ENCODE results near the gene SPPL3.
A peak's percentile ranks its signal among the peaks of the same experiment; 100 is the strongest.
"Not testable (repeated sequence)": the region's sequence is repeated elsewhere in the genome, so short reads cannot be mapped to it uniquely, and the experiment has no call there.

The SPPL3 gene

GRCh38 chr12:120814203-120814902 is 89.8 kb downstream of the SPPL3 start:
- no peak for DNase-seq

GRCh38 chr12:120813588-120814153 is 90.5 kb downstream of the SPPL3 start:
- DNase-seq, result no peak

- no peak for DNase-seq
Measured at GRCh38 chr12:120810021-120810420, 94.1 kb downstream of the SPPL3 start.

- no peak for DNase-seq
Measured at GRCh38 chr12:120804428-120804827, 99.7 kb downstream of the SPPL3 start.

GRCh38 chr12:120801146-120801545 is 103.0 kb downstream of the SPPL3 start:
- DNase-seq, result no peak

GRCh38 chr12:120800665-120801064 is 103.5 kb downstream of the SPPL3 start:
- DNase-seq, result no peak

- no peak for DNase-seq
Measured at GRCh38 chr12:120799243-120800045, 104.7 kb downstream of the SPPL3 start.

GRCh38 chr12:120798696-120799095 is 105.5 kb downstream of the SPPL3 start:
- DNase-seq, result no peak

- no peak for DNase-seq
Measured at GRCh38 chr12:120797677-120798642, 106.2 kb downstream of the SPPL3 start.

GRCh38 chr12:120795441-120796178 is 108.5 kb downstream of the SPPL3 start:
- DNase-seq, result no peak

- no peak for DNase-seq
Measured at GRCh38 chr12:120793357-120793756, 110.8 kb downstream of the SPPL3 start.

GRCh38 chr12:120792456-120792855 is 111.7 kb downstream of the SPPL3 start:
- DNase-seq, result not testable (repeated sequence)

GRCh38 chr12:120791669-120792176 is 112.4 kb downstream of the SPPL3 start:
- DNase-seq, result no peak

- DNase-seq, result no peak
Measured at GRCh38 chr12:120790114-120790513, 114.0 kb downstream of the SPPL3 start.

- no peak for DNase-seq
Measured at GRCh38 chr12:120787889-120788288, 116.3 kb downstream of the SPPL3 start.

- no peak for DNase-seq
Measured at GRCh38 chr12:120784804-120785203, 119.4 kb downstream of the SPPL3 start.

GRCh38 chr12:120783197-120783596 is 121.0 kb downstream of the SPPL3 start:
- DNase-seq, result peak; percentile 54

GRCh38 chr12:120775862-120776552 is 128.2 kb downstream of the SPPL3 start:
- no peak for DNase-seq

GRCh38 chr12:120774169-120774916 is 129.8 kb downstream of the SPPL3 start:
- no peak for DNase-seq

- DNase-seq, result no peak
Measured at GRCh38 chr12:120771097-120771496, 133.1 kb downstream of the SPPL3 start.

All from suppressor macrophage treated with lipopolysaccharide for 4 hours (primary cell).